WTC11 (cell line): ENCODE results near the gene DTX3L. TPM values are rescaled to one million over a fixed set of nuclear protein-coding genes. Genes with fewer than 3 reads are reported as not detected.

ENCODE experiments used
- ATAC-seq: fragments of 200-7000 bp; cut with Tn5 transposase; 2 replicates; pipeline ENCODE4 v1.10.0; 2021; ENCODE audit warnings: mild to moderate bottlenecking, moderate library complexity
- CTCF ChIA-PET: fragments of 300-600 bp; sonication (Branson Sonifier 250); formaldehyde crosslinking; loops from one replicate; lab custom pipeline; 2021; ENCODE audit warnings: antibody characterized with exemption; lab: Charles Lee
- POLR2A ChIA-PET: fragments of 350-600 bp; sonication (Branson Sonifier 250); formaldehyde crosslinking; loops from one replicate; lab custom pipeline; 2021; ENCODE audit warnings: antibody characterized with exemption; lab: Charles Lee
- DNase-seq: peaks from one replicate; pipeline ENCODE4 v3.0.0; 2021; ENCODE audit warnings: low spot score
- H3K27ac Mint-ChIP-seq: 2 replicates; pipeline ENCODE4 v1.8.0; 2021; ENCODE audit warnings: mixed read lengths
- H3K27me3 Mint-ChIP-seq: 2 replicates; pipeline ENCODE4 v1.8.0; 2021; ENCODE audit warnings: low read depth, mild to moderate bottlenecking, moderate library complexity, mixed read lengths
- H3K36me3 Mint-ChIP-seq: 2 replicates; pipeline ENCODE4 v1.8.0; 2021; ENCODE audit warnings: mixed read lengths
- H3K4me1 Mint-ChIP-seq: 2 replicates; pipeline ENCODE4 v1.8.0; 2022; ENCODE audit warnings: mixed read lengths
- H3K4me3 Mint-ChIP-seq: 2 replicates; pipeline ENCODE4 v1.8.0; 2021; ENCODE audit warnings: mild to moderate bottlenecking, moderate library complexity, mixed read lengths
- H3K9me3 Mint-ChIP-seq: 2 replicates; pipeline ENCODE4 v1.8.0; 2021; ENCODE audit warnings: mixed read lengths
- CREM ChIP-seq: sonication (generic); formaldehyde crosslinking; IDR thresholded peaks from 2 replicates; pipeline ENCODE4 v1.8.1; 2022; ENCODE audit warnings: mild to moderate bottlenecking, missing genetic modification reagents, moderate library complexity
- FOXP1 ChIP-seq: sonication (generic); formaldehyde crosslinking; IDR thresholded peaks from 2 replicates; pipeline ENCODE4 v1.8.0; 2022; ENCODE audit warnings: missing genetic modification reagents, mild to moderate bottlenecking, moderate library complexity, borderline replicate concordance
- GTF2I ChIP-seq: fragments of 250-450 bp; sonication (Bioruptor Pico); conservative IDR thresholded peaks from 2 replicates; pipeline ENCODE4 v1.4.0; 2021; ENCODE audit warnings: mild to moderate bottlenecking
- HMGA2 ChIP-seq: fragments of 250-450 bp; sonication (Bioruptor Pico); IDR thresholded peaks from 2 replicates; pipeline ENCODE4 v1.4.0; 2021; ENCODE audit warnings: mild to moderate bottlenecking, moderate library complexity
- MXD4 ChIP-seq: fragments of 250-450 bp; sonication (Bioruptor Pico); IDR thresholded peaks from 2 replicates; pipeline ENCODE4 v1.8.0; 2021; ENCODE audit warnings: mild to moderate bottlenecking, moderate library complexity, borderline replicate concordance
- NFATC4 ChIP-seq: fragments of 250-450 bp; sonication (Bioruptor Pico); IDR thresholded peaks from 2 replicates; pipeline ENCODE4 v1.9.0; 2021; ENCODE audit warnings: mild to moderate bottlenecking
- SOX15 ChIP-seq: fragments of 250-450 bp; sonication (Bioruptor Pico); IDR thresholded peaks from 2 replicates; pipeline ENCODE4 v1.9.0; 2021; ENCODE audit warnings: mild to moderate bottlenecking
- TP53 ChIP-seq: sonication (generic); formaldehyde crosslinking; IDR thresholded peaks from 2 replicates; pipeline ENCODE4 v1.8.1; 2023; ENCODE audit warnings: mild to moderate bottlenecking, missing genetic modification reagents
- ZNF121 ChIP-seq: sonication (generic); formaldehyde crosslinking; IDR thresholded peaks from 2 replicates; pipeline ENCODE4 v1.8.0; 2023; ENCODE audit warnings: missing genetic modification reagents
- ZNF232 ChIP-seq: sonication (generic); formaldehyde crosslinking; IDR thresholded peaks from 2 replicates; pipeline ENCODE4 v1.8.0; 2022; ENCODE audit warnings: mild to moderate bottlenecking, missing genetic modification reagents
- ZNF423 ChIP-seq: fragments of 250-450 bp; sonication (Bioruptor Pico); IDR thresholded peaks from 2 replicates; pipeline ENCODE4 v2.1.2; 2022; ENCODE audit warnings: mild to moderate bottlenecking, moderate library complexity
- ZNF671 ChIP-seq: fragments of 250-450 bp; sonication (Bioruptor Pico); IDR thresholded peaks from 2 replicates; pipeline ENCODE4 v1.8.0; 2021; ENCODE audit warnings: mild to moderate bottlenecking
- total RNA-seq: library from RNA; stranded (reverse); gene quantifications from 3 replicates; pipeline ENCODE4 v1.2.3, GENCODE V29; 2021
- TF ChIP-seq, protein P1 (sequence below): sonication (generic); formaldehyde crosslinking; IDR thresholded peaks from 2 replicates; pipeline ENCODE4 v1.8.1; 2022; ENCODE audit warnings: missing genetic modification reagents, borderline replicate concordance
- TF ChIP-seq, protein P2 (sequence below): sonication (generic); formaldehyde crosslinking; IDR thresholded peaks from 2 replicates; pipeline ENCODE4 v1.8.0; 2022; ENCODE audit warnings: mild to moderate bottlenecking, missing genetic modification reagents
- TF ChIP-seq, protein P3 (sequence below): sonication (generic); formaldehyde crosslinking; IDR thresholded peaks from 2 replicates; pipeline ENCODE4 v1.8.1; 2022; ENCODE audit warnings: mild to moderate bottlenecking, missing genetic modification reagents, moderate library complexity, borderline replicate concordance
- TF ChIP-seq, protein P4 (sequence below): sonication (generic); formaldehyde crosslinking; IDR thresholded peaks from 2 replicates; pipeline ENCODE4 v1.8.0; 2023; ENCODE audit warnings: mild to moderate bottlenecking, missing genetic modification reagents

The DTX3L gene
- total RNA-seq, 1 experiment from 2014 or later, result 4.6 TPM

DNA sequence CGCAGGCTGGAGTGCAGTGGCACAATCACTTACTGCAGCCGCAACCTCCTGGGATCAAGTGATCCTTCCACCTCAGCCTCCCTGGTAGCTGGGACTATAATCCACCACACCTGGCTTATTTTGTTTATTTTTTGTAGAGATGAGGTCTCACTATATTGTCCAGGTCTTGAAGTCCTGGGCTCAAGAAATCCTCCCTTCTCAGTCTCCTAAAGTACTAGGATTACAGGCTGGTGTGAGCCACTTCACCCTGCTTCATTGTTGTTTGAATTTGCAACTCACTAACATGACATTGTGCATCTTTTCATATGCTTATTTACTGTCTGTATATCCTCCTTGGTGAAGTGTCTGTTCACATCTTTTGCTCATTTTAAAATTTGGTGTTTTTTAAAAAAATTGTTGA lies 23.4 kb downstream of the DTX3L start:
- DNase-seq (no peak), ATAC-seq (0 out of 2 replicates have a peak, but pooled peaks have one; percentile 24)
- Mint-ChIP-seq H3K36me3 (peaks cover 14% of the 10 kb centered on the region), H3K27me3 (no peaks in the 10 kb centered on the region), H3K27ac (no peak overlapping the region), H3K4me3 (no peak overlapping the region), H3K9me3 (peaks cover 31% of the 10 kb centered on the region), H3K4me1 (peaks cover 22% of the 10 kb centered on the region)
- TF ChIP-seq GTF2I (CRISPR knock-in tag), result 0 out of 2 replicates have a peak, but pooled peaks have one; percentile 29
- TF ChIP-seq, protein P1, sequence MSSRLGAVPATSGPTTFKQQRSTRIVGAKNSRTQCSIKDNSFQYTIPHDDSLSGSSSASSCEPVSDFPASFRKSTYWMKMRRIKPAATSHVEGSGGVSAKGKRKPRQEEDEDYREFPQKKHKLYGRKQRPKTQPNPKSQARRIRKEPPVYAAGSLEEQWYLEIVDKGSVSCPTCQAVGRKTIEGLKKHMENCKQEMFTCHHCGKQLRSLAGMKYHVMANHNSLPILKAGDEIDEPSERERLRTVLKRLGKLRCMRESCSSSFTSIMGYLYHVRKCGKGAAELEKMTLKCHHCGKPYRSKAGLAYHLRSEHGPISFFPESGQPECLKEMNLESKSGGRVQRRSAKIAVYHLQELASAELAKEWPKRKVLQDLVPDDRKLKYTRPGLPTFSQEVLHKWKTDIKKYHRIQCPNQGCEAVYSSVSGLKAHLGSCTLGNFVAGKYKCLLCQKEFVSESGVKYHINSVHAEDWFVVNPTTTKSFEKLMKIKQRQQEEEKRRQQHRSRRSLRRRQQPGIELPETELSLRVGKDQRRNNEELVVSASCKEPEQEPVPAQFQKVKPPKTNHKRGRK (CRISPR knock-in tag), result no peak
- TF ChIP-seq ZNF121 (CRISPR knock-in tag), result peak; percentile 91
- TF ChIP-seq NFATC4 (CRISPR knock-in tag), result no peak
- no peak for TF ChIP-seq CREM (CRISPR knock-in tag)
- POLR2A ChIA-PET, result no interaction called here
- CTCF ChIA-PET, result no interaction called here

DNA sequence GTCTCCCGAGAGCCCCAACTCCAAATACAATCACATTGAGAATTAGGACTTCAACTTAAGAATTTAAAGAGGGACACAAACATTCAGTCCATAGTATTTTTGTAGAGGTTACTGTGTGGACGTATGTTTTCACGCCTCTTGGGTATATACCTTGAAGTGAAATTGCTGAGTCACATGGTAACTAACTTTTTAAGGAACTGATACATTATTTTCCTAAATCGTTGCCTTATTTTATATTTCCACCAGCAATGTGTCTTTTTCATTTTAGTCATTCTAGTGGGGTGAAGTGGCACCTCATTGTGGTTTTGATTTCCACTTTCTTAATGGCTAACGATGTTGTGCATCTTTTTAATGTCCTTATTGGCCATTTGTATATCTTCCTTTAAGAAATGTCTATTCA lies 25.2 kb downstream of the DTX3L start:
- no peak for DNase-seq
- H3K36me3 Mint-ChIP-seq, result peaks cover 3% of the 10 kb centered on the region; the same call in 1 of the 2 replicates
- no peak for TF ChIP-seq ZNF423
- TF ChIP-seq ZNF671 (CRISPR knock-in tag), result no peak
- no peak for TF ChIP-seq HMGA2 (CRISPR knock-in tag)
- no peak for TF ChIP-seq ZNF232 (CRISPR knock-in tag)
- no peak for TF ChIP-seq FOXP1 (CRISPR knock-in tag)
- no peak for TF ChIP-seq MXD4 (CRISPR knock-in tag)
- TF ChIP-seq SOX15 (CRISPR knock-in tag), result no peak
- TF ChIP-seq TP53 (CRISPR knock-in tag), result no peak
- TF ChIP-seq, all 79 proteins: peak for 0
- H3K27me3 Mint-ChIP-seq, result no peaks in the 10 kb centered on the region
- ChIA-PET CTCF (no interaction called here), POLR2A (no interaction called here)
- no peak overlapping the region for H3K4me3 Mint-ChIP-seq
- ATAC-seq, result no peak
- H3K4me1 Mint-ChIP-seq, result peaks cover 22% of the 10 kb centered on the region
- no peak overlapping the region for H3K27ac Mint-ChIP-seq
- H3K9me3 Mint-ChIP-seq, result peaks cover 18% of the 10 kb centered on the region

DNA sequence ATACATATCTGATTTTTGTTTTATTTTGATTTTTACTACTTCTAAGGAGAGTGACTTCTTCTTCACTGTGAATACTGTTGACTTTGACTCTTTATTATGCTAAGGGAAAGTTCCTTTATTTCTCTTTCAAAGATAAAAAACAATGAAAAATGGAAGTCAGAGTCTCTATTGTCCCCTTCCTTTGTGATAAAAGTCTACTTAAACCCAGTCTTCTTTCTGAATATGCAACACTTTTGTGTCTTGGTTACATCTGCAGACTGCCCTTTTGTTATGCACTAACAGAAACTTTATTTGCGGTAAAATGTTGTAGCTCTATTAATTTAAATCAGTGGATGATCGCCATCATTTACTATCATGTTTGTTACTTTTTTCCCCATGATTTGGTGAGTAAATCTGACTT lies 26.5 kb downstream of the DTX3L start:
- TF ChIP-seq ZNF423, result no peak
- TF ChIP-seq, protein P2, sequence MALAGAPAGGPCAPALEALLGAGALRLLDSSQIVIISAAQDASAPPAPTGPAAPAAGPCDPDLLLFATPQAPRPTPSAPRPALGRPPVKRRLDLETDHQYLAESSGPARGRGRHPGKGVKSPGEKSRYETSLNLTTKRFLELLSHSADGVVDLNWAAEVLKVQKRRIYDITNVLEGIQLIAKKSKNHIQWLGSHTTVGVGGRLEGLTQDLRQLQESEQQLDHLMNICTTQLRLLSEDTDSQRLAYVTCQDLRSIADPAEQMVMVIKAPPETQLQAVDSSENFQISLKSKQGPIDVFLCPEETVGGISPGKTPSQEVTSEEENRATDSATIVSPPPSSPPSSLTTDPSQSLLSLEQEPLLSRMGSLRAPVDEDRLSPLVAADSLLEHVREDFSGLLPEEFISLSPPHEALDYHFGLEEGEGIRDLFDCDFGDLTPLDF (CRISPR knock-in tag), result no peak
- TF ChIP-seq, protein P3, sequence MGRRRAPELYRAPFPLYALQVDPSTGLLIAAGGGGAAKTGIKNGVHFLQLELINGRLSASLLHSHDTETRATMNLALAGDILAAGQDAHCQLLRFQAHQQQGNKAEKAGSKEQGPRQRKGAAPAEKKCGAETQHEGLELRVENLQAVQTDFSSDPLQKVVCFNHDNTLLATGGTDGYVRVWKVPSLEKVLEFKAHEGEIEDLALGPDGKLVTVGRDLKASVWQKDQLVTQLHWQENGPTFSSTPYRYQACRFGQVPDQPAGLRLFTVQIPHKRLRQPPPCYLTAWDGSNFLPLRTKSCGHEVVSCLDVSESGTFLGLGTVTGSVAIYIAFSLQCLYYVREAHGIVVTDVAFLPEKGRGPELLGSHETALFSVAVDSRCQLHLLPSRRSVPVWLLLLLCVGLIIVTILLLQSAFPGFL (CRISPR knock-in tag), result no peak
- TF ChIP-seq, protein P4, sequence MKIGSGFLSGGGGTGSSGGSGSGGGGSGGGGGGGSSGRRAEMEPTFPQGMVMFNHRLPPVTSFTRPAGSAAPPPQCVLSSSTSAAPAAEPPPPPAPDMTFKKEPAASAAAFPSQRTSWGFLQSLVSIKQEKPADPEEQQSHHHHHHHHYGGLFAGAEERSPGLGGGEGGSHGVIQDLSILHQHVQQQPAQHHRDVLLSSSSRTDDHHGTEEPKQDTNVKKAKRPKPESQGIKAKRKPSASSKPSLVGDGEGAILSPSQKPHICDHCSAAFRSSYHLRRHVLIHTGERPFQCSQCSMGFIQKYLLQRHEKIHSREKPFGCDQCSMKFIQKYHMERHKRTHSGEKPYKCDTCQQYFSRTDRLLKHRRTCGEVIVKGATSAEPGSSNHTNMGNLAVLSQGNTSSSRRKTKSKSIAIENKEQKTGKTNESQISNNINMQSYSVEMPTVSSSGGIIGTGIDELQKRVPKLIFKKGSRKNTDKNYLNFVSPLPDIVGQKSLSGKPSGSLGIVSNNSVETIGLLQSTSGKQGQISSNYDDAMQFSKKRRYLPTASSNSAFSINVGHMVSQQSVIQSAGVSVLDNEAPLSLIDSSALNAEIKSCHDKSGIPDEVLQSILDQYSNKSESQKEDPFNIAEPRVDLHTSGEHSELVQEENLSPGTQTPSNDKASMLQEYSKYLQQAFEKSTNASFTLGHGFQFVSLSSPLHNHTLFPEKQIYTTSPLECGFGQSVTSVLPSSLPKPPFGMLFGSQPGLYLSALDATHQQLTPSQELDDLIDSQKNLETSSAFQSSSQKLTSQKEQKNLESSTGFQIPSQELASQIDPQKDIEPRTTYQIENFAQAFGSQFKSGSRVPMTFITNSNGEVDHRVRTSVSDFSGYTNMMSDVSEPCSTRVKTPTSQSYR (CRISPR knock-in tag), result no peak
- DNase-seq, result no peak
- CTCF ChIA-PET, result no interaction called here
- H3K27me3 Mint-ChIP-seq, result no peaks in the 10 kb centered on the region
- no peaks in the 10 kb centered on the region for H3K36me3 Mint-ChIP-seq
- no peak overlapping the region for H3K4me3 Mint-ChIP-seq
- H3K27ac Mint-ChIP-seq, result no peak overlapping the region
- H3K4me1 Mint-ChIP-seq, result peaks cover 22% of the 10 kb centered on the region
- peaks cover 8% of the 10 kb centered on the region for H3K9me3 Mint-ChIP-seq
- no peak for ATAC-seq
- POLR2A ChIA-PET, result no interaction called here
